ENCODE results near the gene POLE.

POLE gene

DNA sequence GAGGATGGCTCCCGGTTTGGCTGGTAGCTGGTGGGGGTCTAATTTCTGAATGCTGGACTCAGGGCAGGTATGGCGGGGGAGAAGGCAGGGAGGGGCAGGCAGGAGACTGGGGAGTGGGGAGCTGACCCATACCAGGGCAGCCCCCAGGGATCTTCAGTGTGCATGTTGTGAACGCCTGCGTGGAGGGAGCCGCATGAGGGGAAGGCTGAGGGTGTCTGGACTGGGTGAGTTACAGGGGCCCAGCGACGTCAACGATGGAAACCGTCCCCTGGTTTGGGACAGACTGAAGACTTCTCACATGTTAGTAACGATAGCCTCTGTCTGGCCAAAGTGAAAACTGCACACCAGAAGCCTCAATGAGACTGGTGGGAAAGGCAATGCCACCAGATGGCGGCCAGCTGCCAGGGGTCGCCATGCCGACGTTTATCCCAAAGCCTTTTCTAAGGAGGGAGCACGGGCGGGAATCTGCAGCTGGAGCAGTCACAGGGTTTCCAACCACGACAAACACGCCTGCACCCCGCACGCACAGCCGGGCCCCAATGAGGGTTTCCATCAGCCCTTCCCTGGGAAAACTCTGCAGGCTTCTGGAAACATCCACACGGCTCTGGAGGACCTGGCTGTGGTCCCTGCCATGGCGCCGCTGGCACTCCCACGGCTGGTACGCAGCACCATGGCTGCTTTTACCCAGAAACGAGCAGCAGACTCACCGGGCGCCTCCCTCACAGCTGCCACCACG lies 37.5 kb upstream of the POLE start:
- no peak for DNase-seq (ENCODE audit: low read depth, low spot score)
- in situ Hi-C loops (cut with HindIII; ENCODE audit: low sequenced_read_pairs) = no loop called here
- TF ChIP-seq, protein P1, sequence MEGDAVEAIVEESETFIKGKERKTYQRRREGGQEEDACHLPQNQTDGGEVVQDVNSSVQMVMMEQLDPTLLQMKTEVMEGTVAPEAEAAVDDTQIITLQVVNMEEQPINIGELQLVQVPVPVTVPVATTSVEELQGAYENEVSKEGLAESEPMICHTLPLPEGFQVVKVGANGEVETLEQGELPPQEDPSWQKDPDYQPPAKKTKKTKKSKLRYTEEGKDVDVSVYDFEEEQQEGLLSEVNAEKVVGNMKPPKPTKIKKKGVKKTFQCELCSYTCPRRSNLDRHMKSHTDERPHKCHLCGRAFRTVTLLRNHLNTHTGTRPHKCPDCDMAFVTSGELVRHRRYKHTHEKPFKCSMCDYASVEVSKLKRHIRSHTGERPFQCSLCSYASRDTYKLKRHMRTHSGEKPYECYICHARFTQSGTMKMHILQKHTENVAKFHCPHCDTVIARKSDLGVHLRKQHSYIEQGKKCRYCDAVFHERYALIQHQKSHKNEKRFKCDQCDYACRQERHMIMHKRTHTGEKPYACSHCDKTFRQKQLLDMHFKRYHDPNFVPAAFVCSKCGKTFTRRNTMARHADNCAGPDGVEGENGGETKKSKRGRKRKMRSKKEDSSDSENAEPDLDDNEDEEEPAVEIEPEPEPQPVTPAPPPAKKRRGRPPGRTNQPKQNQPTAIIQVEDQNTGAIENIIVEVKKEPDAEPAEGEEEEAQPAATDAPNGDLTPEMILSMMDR (IDR thresholded peaks at IDR 0.05; ENCODE audit: low read depth, low read length) = no peak
- H3K4me3 ChIP-seq (ENCODE audit: low read depth, low read length) = no peak overlapping the region

DNA sequence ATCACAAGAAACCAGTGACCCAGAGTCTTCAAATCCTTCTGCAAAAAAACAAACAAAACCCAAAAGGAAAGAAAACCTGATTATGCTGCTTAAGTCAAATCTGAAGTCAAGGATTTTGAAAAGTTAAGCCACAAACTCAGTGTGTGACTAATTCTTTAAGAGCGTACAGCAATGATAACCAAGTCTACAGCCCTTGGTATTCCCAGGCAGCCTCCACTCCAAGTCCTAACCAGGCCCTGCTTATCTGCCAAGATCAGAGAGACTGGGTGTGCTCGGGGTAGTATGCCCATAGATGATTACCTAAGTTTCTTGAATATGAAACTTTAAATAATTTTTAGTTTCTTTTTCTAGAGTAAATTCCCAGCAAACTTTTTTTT lies 36.6 kb upstream of the POLE start:
- TF ChIP-seq, protein P1 (IDR thresholded peaks at IDR 0.05; ENCODE audit: low read depth, low read length) = no peak
- peak; percentile 18 for DNase-seq (ENCODE audit: low read depth, low spot score)
- in situ Hi-C loops (cut with HindIII; ENCODE audit: low sequenced_read_pairs) = no loop called here
- no peak overlapping the region for H3K4me3 ChIP-seq (ENCODE audit: low read depth, low read length)

DNA sequence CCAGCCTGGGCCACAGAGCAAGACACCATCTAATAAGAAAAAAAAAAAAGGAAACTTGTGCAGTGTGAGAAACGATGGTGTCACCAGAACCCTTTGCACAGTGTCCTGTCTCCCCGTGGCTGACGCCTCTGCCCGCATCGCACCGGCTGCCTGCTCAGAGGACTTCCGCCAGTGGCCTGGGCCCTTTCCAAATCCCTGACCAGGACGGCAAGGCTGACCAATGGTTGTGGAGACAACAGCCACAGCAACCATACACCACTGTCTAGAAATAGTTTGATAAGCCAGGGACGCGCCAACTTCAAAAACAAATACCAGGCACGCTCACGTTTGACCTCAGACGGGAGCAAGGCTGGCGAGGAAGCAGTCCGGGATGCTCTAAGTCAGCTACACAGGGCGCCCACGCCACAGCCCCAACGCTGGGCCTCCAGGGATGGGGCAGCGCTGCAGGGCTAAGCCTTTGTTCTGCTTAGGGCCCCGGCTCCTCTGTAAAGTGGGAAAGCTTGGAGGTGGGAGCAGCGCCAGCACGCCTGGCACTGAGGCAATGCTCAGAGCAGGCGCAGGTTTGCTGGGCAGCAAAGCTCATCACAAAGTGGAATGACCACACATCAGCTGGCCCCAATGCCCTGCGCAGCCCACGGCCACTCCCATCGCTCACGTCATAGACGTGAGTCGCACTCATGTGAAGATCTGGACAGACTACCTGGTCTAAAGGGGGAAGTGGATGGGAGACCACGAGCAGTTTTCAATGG lies 36.0 kb upstream of the POLE start:
- in situ Hi-C loops (cut with HindIII; ENCODE audit: low sequenced_read_pairs) = no loop called here
- TF ChIP-seq, protein P1 (IDR thresholded peaks at IDR 0.05; ENCODE audit: low read depth, low read length) = no peak
- no peak overlapping the region for H3K4me3 ChIP-seq (ENCODE audit: low read depth, low read length)
- DNase-seq (ENCODE audit: low read depth, low spot score) = peak; percentile 18

DNA sequence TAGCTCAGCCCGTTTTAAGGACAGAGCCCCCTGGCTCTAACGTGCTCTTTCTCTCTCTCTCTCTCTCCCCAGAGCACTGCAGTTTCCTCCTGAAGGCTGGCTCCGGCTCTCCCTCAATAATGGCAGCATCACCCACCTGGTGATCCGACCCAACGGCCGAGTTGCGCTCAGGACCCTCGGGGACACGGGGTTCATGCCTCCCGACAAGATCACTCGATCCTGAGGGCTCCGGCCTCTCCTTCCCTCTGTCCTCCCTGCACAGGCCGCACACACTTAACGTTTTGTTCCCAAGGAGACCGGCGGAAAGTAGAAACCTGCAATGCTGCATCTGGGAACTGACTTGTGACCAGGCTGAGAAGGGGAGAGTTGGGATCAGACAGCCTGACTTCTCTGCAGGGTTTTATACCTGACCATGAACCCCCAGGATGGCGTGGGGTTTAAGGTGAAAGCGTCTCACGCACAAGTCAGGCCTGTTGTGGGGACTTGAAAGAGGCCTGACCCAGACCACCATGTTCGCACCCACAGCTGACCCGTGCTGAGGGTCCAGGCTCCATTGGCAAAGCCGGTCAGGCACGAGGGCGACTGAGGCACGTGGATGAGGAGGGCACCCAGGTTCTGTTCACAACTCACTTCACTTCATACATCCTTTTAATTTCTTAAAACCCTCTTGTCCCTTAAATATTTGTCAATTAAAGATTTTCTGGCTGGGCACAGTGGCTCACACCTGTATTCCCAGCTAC lies 33.6 kb upstream of the POLE start:
- in situ Hi-C loops (cut with HindIII; ENCODE audit: low sequenced_read_pairs) = no loop called here
- no peak for DNase-seq (ENCODE audit: low read depth, low spot score)
- no peak overlapping the region for H3K4me3 ChIP-seq (ENCODE audit: low read depth, low read length)
- TF ChIP-seq, protein P1 (IDR thresholded peaks at IDR 0.05; ENCODE audit: low read depth, low read length) = no peak

DNA sequence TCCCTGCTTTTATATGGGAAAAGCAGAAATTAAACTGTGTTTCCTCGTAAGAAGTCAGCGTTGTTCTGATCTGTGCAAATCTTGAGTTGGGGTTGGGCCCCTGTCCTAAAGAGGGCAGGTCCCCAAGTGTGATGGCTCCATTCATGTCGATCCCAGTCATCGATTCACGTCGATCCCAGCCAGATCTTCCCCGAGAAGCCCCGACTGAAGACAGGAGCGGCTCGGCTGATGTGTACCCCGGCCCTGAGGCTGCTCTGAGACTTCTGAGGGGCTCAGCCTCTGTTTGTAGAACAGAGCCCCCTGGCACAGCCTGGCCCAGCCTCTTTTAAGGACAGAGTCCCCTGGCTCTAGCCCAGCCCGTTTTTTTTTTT lies 32.8 kb upstream of the POLE start:
- TF ChIP-seq, protein P1 (IDR thresholded peaks at IDR 0.05; ENCODE audit: low read depth, low read length) = no peak
- no peak for DNase-seq (ENCODE audit: low read depth, low spot score)
- H3K4me3 ChIP-seq (ENCODE audit: low read depth, low read length) = no peak overlapping the region

DNA sequence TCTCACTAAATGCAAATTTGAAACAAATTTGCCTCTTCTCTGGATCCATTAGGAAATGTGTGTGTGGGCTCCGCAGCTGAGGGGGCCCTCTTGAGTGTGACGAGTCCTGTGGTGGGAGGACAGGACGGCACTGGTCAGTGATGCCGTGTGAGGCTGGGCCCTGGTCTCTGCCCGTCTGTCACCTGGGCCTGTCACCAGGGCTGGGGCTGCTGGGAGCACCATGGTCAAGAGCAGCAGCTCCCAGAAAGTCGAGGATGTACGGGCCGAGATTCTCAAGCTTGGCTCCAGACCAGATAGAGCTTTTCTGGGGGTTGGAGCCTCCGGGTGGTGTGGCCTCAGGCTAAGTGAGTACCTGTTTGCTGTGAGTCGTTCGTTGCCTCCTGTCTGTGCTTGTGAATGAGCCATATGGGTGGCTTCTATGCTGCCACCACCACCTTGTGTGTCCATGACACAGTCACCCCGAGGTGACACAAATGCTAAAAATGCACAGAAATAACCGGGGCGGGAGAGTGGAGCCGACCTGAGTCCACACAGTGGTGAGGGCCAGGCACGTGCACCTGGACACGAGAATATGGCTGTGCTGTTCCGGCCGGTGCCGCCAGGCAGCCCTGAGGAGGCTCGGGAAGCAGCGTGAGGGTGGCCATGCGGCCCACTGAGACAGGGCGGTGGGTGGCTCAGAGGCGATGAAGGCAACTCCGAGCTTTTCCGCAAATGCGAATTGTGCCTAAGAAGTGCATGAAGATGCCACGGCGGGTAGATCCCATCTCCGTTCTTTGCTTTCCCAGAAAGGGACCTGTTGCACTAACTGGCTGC lies 32.2 kb upstream of the POLE start:
- H3K4me3 ChIP-seq (ENCODE audit: low read depth, low read length) = no peak overlapping the region
- TF ChIP-seq, protein P1 (IDR thresholded peaks at IDR 0.05; ENCODE audit: low read depth, low read length) = no peak
- in situ Hi-C loops (cut with HindIII; ENCODE audit: low sequenced_read_pairs) = no loop called here
- no peak for DNase-seq (ENCODE audit: low read depth, low spot score)

More for the DNA sequence above, 32.8 kb upstream of the POLE start:
- in situ Hi-C loops (cut with HindIII; ENCODE audit: low sequenced_read_pairs) = no loop called here
